Tibial nerve (tissue), 4 donors: ENCODE measurements around the gene FGR. TPM values are rescaled to one million over a fixed set of nuclear protein-coding genes. Genes with fewer than 3 reads are reported as not detected.

Experiments used
- DNase-seq, 2 donors: peaks; one replicate each; pipeline ENCODE4 v3.0.0-alpha.2; 2019; ENCODE audit warnings: low spot score in 2 of 2
- H3K27ac ChIP-seq, 4 donors: fragments of 200-600 bp; sonication (generic) in 3 of 4; one replicate each; pipeline ENCODE4 v1.5.1; 2017 to 2019; ENCODE audit warnings: mild to moderate bottlenecking in 1 of 4
- H3K27me3 ChIP-seq, 2 donors: fragments of 200-600 bp; sonication (generic) in 1 of 2; one replicate each; pipeline versions ENCODE4 v1.5.1 to v1.6.0; 2017 to 2019
- H3K36me3 ChIP-seq, 3 donors: fragments of 200-600 bp; sonication (generic); one replicate each; pipeline ENCODE4 v1.5.1; 2018 to 2019
- H3K4me1 ChIP-seq, 4 donors: fragments of 200-600 bp; sonication (generic) in 3 of 4; one replicate each; pipeline ENCODE4 v1.5.1; 2017 to 2019
- H3K4me3 ChIP-seq, 4 donors: fragments of 200-600 bp; sonication (generic) in 3 of 4; one replicate each; pipeline ENCODE4 v1.5.1; 2017 to 2019; ENCODE audit warnings: mild to moderate bottlenecking in 1 of 4, moderate library complexity in 1 of 4
- H3K9me3 ChIP-seq, 4 donors: fragments of 200-600 bp; sonication (generic) in 3 of 4; one replicate each; pipeline ENCODE4 v1.5.1; 2017 to 2019
- EP300 ChIP-seq, 2 donors: sonication (generic); formaldehyde crosslinking; IDR thresholded peaks; one replicate each; pipeline ENCODE4 v1.6.1; 2017; ENCODE audit warnings: antibody characterized with exemption in 2 of 2, mild to moderate bottlenecking in 1 of 2
- POLR2A ChIP-seq, 2 donors: fragments of 450-650 bp; IDR thresholded peaks; one replicate each; pipeline ENCODE4 v1.6.1; 2017; ENCODE audit warnings: antibody characterized with exemption in 2 of 2, mild to moderate bottlenecking in 2 of 2, moderate library complexity in 2 of 2
- whole genome bisulfite sequencing, 2 donors: methylation state at CpG; one replicate each; pipeline ENCODE4 v1.1.5; 2018; 5-methylcytosine and 5-hydroxymethylcytosine counted together
- total RNA-seq, 4 donors: library from RNA; depleted of rRNA; stranded (reverse); fragments of >200 nt; gene quantifications; one replicate each; pipeline ENCODE4 v1.1.0, GENCODE V29; 2016
- TF ChIP-seq, protein P1 (sequence below), 5 experiments: fragments of 200-600 bp in 3 of 5; fragments of 450-650 bp in 2 of 5; sonication (generic) in 3 of 5; IDR thresholded peaks; one replicate each; pipeline ENCODE4 v1.5.1; 2016 to 2019; ENCODE audit warnings: antibody characterized with exemption in 5 of 5, mild to moderate bottlenecking in 3 of 5, moderate library complexity in 2 of 5

FGR gene
- total RNA-seq, 4 donors from 2014 or later, result 18.4 to 63.9 (median 22.6) TPM

DNA sequence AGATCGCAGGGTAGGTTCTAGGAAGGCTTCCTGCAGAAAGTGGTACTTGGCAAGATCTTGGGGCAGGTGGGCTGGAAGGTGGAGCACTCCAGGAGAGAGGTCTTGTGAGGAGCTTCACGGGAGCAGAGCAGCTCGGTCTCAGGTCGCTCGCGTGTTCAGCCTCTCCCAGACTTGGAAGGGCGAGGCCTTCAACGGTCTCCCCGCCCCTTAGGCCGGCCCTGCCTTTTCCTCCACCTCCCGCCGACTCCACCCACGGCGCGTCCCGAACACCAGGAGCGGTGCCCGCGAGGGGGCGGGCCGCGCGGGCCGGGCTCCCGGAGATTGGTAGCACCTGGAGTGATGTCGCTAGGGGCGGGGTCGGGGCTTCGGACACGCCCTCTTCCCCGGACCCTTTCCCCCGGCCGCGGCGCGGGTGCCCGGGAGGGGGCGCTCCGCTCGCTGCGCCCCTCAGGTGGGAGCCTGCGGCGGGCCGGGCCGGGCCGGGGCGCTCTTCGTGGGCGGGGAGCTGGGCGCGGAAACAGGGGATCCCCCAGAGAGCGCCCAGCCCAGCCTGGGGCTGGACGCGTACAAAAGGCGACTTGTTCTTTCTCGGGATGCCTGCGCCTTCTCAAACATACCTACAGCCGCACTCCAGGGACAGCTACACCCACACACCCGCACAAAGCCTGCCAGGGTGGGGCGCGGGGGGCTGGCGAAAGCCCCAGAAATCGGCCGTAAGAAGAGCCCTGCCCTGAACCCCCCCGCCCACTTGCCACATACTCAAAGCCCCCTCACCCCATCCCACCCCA is 66.5 kb downstream of the FGR start:
- no peaks in the 10 kb centered on the region for H3K36me3 ChIP-seq
- peak overlapping the region; percentile 13 to 49 (median 26) for H3K4me3 ChIP-seq
- peak in 1 of 2 donors; percentile 77 for TF ChIP-seq POLR2A (IDR thresholded peaks at IDR 0.05)
- TF ChIP-seq EP300 (IDR thresholded peaks at IDR 0.05), result peak; percentile 59 to 78
- TF ChIP-seq, protein P1, sequence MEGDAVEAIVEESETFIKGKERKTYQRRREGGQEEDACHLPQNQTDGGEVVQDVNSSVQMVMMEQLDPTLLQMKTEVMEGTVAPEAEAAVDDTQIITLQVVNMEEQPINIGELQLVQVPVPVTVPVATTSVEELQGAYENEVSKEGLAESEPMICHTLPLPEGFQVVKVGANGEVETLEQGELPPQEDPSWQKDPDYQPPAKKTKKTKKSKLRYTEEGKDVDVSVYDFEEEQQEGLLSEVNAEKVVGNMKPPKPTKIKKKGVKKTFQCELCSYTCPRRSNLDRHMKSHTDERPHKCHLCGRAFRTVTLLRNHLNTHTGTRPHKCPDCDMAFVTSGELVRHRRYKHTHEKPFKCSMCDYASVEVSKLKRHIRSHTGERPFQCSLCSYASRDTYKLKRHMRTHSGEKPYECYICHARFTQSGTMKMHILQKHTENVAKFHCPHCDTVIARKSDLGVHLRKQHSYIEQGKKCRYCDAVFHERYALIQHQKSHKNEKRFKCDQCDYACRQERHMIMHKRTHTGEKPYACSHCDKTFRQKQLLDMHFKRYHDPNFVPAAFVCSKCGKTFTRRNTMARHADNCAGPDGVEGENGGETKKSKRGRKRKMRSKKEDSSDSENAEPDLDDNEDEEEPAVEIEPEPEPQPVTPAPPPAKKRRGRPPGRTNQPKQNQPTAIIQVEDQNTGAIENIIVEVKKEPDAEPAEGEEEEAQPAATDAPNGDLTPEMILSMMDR (IDR thresholded peaks at IDR 0.05), result peak; percentile 80 to 93 (median 86)
- peak; percentile 90 to 95 for DNase-seq
- H3K9me3 ChIP-seq, result no peaks in the 10 kb centered on the region
- no peaks in the 10 kb centered on the region for H3K27me3 ChIP-seq
- H3K4me1 ChIP-seq, result peaks cover 6 to 100% (median 89%) of the 10 kb centered on the region in 4 donors
- WGBS, 2 donors, result 4 to 5% methylated on average over 18 to 22 of the region's 65 CpGs
- H3K27ac ChIP-seq, result peak overlapping the region; percentile 70 to 96 (median 86)

DNA sequence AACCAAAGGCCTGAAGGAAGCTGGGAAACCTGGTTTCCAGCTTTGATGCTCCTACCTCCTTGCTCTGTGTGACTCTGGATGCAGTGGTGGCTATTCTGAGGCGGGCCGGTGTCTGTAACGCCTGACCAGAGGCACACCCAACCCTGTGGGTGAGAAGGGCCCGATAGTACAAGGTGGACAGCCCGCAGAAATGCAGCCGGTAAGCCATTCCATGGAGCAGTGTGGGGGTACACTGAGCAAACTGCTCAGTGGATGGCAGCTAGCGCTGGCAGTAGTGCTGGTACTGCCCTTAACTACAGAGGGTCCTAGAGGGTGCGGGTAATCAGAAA is 67.0 kb downstream of the FGR start:
- Histone ChIP-seq H3K9me3 (no peaks in the 10 kb centered on the region), H3K4me1 (peaks cover under 1 to 100% (median 87%) of the 10 kb centered on the region in 4 donors), H3K4me3 (peak overlapping the region in 3 of 4 donors; percentile 16 to 49 (median 36)), H3K27ac (peak overlapping the region; percentile 70 to 96 (median 86)), H3K27me3 (no peaks in the 10 kb centered on the region), H3K36me3 (no peaks in the 10 kb centered on the region)
- 50 to 59% methylated on average over 4 to 8 of the region's 8 CpGs for WGBS, 2 donors
- DNase-seq, result no peak
- TF ChIP-seq, protein P1 (IDR thresholded peaks at IDR 0.05), result no peak
- TF ChIP-seq POLR2A (IDR thresholded peaks at IDR 0.05) (no peak), EP300 (IDR thresholded peaks at IDR 0.05) (no peak)

DNA sequence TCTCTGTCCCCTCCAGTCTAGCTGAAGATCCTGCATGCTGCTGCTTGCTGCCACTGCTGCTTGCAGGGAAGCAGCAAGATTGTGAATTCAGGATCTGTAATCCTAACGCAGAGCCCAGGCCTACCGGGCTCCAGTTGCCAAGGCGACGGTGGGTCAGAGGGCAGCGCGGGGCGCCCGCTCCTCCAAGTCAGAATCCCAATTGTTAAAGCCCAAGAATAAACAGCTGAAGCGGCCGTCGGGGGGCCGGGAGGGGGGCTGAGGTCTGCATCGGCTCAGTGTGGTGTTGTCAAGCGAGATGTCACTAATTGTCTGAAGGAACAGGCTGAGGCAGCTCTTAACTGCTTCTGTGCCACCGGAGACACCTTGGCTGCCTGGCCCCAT is 67.8 kb downstream of the FGR start:
- H3K27me3 ChIP-seq, result no peaks in the 10 kb centered on the region
- H3K9me3 ChIP-seq, result no peaks in the 10 kb centered on the region
- peaks cover 0 to 100% (median 87%) of the 10 kb centered on the region in 4 donors for H3K4me1 ChIP-seq
- TF ChIP-seq, protein P1 (IDR thresholded peaks at IDR 0.05), result no peak
- TF ChIP-seq EP300 (IDR thresholded peaks at IDR 0.05), result no peak
- TF ChIP-seq POLR2A (IDR thresholded peaks at IDR 0.05), result no peak
- H3K27ac ChIP-seq, result peak overlapping the region; percentile 73 to 96 (median 86)
- H3K4me3 ChIP-seq, result no peak overlapping the region
- WGBS, 2 donors, result 18 to 35% methylated on average over 13 to 15 of the region's 15 CpGs
- DNase-seq, result no peak
- H3K36me3 ChIP-seq, result no peaks in the 10 kb centered on the region

DNA sequence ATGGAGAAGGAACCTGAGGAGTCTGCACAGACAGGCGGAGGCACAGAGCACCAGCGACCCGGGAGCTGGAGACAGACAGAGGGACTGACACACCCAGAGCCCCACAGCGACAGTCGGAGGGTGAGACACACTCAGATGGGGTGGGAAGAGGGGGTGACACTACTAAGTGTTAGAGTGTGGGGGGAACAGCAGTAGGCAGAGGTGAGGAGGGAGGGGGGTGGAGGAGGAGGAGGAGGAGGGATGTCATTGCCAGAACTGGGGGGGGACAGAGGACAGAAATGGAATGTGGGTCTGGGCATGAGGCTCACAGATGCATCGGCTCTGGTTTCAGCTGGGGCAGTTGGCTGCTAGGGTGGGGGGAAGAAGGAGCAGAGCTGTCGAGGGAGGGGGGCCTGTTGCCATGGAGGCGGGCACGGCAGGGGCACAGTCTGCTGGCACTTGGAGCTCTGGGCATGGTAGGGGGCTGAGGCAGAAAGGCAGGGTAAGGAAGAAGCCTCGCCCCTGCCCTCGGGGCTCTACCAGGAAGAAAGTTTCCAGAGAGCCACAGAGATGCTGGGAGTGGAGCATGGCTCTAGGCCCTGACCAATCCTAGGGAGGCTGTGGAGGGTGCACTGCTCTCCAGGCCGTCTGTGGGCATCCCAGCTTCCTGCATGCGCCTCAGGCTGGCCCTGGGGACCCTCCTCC is 68.4 kb downstream of the FGR start:
- Histone ChIP-seq H3K27me3 (no peaks in the 10 kb centered on the region), H3K4me1 (peaks cover 0 to 100% (median 87%) of the 10 kb centered on the region in 4 donors), H3K9me3 (no peaks in the 10 kb centered on the region), H3K4me3 (no peak overlapping the region), H3K27ac (peak overlapping the region; percentile 73 to 96 (median 86)), H3K36me3 (no peaks in the 10 kb centered on the region)
- WGBS, 2 donors, result 20 to 36% methylated on average over 13 of the region's 13 CpGs
- DNase-seq, result no peak
- TF ChIP-seq POLR2A (IDR thresholded peaks at IDR 0.05) (no peak), EP300 (IDR thresholded peaks at IDR 0.05) (no peak)
- TF ChIP-seq, protein P1 (IDR thresholded peaks at IDR 0.05), result no peak
